PFSK-1 (cell line): ENCODE results near the gene TBC1D22B.

Source experiments
- POLR2AphosphoS5 ChIP-seq: IDR thresholded peaks from 2 replicates; pipeline ENCODE4 v1.6.1; 2012; ENCODE audit warnings: low read depth, mild to moderate bottlenecking, control low read depth, low read length, moderate library complexity
- REST ChIP-seq, 2 experiments: IDR thresholded peaks; 2 replicates each; pipeline versions ENCODE4 v1.6.1 to v1.8.0; 2011 to 2012; ENCODE audit warnings: low read depth in 2 of 2, low read length in 2 of 2, control low read depth in 1 of 2, inconsistent platforms in 1 of 2, mild to moderate bottlenecking in 1 of 2, moderate library complexity in 1 of 2; ENCODE audit not compliant: insufficient read depth in 1 of 2
- TAF1 ChIP-seq: IDR thresholded peaks from 2 replicates; pipeline ENCODE4 v1.6.1; 2012; ENCODE audit warnings: low read length, control low read depth, borderline replicate concordance; ENCODE audit not compliant: insufficient read depth

GRCh38 chr6:37365791-37366190 is 108.2 kb downstream of the TBC1D22B start:
- TF ChIP-seq POLR2AphosphoS5 = no peak
- no peak for TF ChIP-seq REST (IDR thresholded peaks at IDR 0.05; ENCODE audit: insufficient read depth in 1 of 2, low read depth in 2 of 2, low read length in 2 of 2)
- TF ChIP-seq TAF1 = no peak
